HG03378 (cell line): ENCODE data around the gene POLL.

Experiments used
- ATAC-seq: cut with Tn5 transposase; IDR thresholded peaks from one replicate; pipeline ENCODE4 v1.9.1; 2021; ENCODE audit warnings: mild to moderate bottlenecking, moderate library complexity; ENCODE audit not compliant: unreplicated experiment

POLL gene

DNA sequence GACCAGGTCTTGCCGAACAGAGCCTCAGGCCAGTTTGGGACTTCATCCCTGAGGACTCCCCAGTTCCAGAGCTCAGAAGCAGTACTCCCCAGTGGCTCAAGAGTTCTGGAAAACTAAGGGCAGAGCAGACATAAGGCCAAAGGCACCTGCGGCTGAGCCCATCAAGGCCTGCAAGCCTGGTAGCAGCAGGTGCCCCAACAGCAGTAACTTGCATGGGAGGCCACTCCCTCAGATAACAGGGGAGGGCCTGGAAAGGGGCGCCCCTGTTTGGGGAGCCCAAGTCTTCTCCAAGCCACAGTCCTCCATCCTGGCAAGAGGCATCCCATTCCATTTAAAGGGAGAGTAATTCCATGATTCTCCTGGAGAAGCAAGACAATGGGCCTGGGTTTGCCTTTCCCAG lies 13.0 kb downstream of the POLL start:
- ATAC-seq = no peak

DNA sequence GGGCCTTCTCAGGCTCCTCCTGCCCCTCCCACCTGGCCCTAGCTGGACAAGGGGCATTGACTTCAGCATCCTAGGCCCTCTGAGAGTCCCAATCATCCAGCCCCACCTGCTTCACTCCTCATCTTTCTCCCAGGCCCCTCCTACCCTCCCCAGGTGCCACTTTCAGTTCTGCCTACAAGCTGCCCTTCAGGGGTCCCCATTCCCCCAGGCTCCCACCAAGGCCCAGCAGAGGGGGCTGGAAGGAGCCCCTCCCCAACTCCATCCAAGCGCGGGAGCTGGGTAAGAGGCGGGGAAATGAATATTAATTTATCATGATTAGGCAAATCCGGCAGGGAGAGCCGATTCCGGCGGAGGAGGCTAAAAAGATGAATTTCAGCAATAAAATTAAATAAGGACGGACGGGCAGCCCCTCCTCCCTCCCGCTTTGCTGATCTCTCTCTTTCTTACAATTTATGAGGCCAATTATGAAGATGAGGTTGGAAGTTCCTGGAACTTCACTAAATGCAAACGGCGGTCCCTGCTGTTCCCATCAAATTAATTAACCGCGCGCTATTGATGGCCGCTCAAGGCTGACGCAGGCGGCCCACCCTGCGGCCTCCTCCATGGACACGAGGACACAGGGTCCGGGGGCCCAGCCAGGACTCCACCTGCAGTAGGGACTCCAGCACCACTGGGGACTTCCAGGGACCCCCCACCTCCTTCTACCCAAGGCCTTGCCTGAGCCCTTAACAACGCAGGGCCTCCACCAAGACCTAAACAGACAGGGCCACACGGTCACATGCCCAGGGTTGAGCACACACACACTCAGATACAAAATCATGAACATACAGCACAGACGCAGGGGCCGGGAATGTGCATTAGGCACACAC lies 13.9 kb downstream of the POLL start:
- no peak for ATAC-seq

DNA sequence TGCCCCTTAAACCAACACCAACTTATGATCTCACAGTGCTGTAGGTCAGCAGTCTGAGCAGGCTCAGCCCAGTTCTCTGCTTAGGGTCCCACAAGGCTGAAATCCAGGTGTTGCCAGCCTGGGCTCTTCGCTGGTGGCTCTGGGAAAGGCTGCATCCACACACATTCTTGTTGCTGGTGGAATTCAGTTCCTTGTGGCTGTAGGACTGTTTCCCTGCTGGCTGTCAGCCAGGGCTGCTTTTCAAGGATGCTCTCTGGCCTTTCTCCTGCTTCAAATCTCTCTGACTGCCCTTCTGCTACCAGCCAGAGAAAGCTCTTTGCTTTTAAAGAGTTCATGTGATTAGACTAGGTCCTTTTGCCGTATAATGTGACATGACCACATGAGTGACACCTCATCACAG lies 15.3 kb downstream of the POLL start:
- ATAC-seq = no peak

DNA sequence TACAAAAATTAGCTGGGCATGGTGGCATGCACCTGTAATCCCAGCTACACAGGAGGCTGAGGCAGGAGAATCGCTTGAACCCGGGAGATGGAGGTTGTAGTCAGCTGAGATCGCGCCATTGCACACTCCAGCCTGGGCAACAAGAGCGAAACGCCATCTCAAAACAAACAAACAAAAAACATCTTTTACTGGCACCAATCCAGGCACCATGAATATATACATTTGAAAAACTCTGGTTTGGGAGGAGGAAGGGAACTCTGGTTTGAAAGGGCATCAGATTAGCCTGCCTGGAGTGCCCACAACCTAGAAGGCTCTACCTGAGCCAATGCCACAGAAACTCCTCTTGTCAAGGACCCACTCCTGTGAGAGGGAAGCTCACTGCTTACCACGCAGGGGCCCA lies 15.9 kb downstream of the POLL start:
- no peak for ATAC-seq

DNA sequence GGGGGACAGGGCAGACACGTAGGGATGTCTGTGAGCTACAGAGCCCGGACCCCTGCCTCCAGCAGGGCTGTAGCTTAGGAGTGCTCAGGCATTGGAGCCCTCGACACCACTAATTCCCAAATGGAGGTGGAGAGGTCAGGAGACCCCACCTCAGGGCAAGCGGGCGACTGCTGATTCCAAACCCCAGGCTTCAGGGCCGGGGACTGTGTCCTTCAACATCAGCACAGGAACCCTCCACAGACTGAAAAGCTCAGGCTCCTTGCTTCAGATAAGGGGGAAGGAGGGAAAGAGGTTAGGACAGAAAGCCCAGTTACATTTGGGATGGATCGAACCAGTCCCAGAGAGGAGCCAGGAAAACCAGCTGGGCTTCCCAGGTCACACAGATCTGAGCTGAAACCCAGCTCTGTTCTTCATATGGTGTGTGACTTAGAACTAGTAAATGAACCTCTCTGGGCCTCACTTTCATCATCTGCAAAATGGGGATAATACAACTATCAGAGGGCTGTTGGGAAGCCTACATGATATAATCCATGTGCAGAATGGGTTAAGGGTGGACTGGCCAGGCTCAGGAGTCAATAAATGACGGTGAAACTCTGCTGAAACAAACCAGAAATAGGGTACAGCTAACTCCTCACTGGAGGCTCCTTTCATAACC lies 16.7 kb downstream of the POLL start:
- ATAC-seq = no peak

DNA sequence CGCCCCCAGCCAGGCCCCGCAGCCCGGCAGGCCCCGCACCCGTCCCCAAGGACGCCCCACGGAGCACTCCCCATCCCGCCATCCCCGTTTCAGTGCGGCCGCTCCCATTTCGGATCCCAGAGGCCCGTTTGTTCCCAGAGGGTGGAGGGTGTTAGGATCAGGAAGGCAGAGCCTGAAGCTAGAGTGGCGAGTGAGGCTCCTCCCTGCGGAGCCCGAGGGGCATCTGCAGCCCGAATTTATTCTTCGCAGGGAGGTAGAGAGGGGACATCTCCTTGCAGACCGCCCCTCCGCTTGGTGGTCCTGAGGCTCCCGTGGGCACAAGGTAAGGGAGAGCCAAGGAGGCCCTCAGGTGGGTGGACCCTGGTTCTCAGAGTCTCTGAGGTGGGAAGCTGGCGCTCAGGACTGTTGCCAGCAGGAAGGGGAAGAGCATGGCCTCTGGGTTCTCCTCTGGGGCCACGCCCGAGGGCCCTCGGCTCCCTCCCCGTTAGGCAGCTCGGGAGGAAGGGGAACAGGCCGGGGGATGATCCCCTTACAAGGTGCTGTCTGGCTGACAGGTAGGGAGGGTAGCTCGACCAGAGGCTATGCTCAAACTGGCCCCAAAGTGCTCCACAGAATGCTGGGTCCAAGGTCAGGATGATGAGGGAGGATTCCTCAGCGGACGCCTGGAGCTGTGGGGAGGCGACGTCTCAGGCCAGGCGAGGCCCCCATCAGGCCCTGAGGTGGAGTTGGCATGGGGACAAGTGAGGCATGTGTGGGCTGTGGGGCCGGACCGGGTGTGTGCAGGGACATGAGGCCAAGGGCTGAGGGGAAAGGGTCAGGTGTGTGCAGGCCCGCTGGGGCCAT lies 17.4 kb downstream of the POLL start:
- no peak for ATAC-seq

DNA sequence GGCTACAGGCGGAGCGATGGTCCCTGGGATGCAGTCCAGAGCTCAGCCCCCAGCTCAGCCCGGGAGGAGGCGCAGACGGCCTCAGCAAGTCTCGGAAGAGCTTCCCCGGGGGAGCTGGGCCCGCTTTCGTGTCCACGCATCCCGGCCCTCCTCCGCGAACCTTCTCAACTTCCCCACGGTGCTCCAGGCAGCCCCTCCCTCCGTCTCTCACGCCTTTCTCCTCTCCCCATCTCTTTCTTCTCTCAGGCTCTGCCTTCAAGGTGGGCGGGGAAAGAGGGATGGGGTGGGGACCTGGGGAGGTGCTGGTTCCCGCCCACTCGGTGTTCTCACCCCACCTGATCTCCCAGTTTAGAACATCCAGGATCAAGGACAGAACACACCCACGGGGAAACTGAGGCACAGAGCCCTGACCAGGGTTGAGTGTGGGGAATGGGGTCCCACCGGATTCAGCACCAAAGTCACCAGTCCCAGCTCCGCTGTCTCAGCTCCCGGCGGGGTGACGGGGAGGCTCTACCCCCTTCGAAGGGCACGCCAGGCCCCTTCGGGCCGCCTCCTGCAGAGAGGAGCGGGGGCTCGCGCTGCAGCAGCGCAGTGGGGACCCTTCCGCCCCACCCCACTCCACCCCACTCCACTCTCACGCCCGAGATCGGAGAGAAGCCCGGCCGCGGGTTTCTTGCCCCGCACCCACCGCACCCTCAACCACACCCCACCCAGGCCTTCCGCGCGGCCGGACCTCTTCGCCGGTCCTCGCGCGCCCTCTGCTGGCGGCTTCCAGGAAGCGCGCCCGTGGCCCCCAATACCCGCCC lies 18.2 kb downstream of the POLL start:
- no peak for ATAC-seq

DNA sequence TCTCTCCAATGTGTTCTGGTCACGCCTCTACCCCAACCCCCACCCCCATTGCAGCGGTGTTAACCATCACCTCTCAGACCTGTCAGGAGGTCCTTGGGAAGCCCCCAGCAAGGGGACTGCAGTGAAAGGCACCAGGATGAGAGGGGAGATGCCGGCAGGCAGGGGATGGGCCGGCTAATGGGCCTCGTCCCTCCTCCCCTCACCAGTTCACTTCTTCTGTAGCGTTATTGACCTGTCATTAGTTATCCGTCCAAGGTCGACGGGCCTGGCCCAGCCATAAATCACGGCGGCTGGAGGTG lies 18.8 kb downstream of the POLL start:
- no peak for ATAC-seq

DNA sequence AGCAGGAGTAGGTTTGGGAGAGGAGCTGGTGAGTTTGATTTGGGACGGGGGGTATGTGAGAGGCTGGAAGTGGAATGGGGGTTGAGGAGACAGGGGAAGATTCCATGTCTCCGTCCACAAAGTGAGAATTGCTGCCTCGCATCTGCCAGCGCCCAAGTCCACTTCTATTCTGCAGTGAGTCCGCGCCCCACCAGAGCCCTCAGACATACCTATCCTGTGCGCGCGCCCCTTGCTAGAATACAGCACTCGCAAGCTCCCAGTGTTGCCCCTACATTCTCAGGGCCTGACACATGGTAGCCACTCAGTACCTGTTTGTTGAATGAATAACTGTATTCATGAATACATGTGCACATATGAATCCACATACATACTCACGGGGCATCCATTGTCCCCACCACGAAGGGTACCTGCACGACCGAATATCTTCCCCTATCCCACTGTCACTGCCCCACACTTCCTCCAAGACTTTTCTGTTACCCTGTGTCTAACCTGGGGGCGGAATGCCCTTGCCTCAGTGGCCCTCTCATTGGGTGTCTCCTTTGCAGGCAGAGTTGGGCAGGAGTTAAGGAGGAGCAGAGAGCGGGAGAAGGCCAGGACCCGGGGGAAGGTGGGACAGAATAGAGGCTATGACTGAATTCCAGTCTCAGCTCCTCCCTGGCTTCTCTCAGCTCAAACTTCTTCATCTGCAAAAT lies 19.9 kb downstream of the POLL start:
- no peak for ATAC-seq

DNA sequence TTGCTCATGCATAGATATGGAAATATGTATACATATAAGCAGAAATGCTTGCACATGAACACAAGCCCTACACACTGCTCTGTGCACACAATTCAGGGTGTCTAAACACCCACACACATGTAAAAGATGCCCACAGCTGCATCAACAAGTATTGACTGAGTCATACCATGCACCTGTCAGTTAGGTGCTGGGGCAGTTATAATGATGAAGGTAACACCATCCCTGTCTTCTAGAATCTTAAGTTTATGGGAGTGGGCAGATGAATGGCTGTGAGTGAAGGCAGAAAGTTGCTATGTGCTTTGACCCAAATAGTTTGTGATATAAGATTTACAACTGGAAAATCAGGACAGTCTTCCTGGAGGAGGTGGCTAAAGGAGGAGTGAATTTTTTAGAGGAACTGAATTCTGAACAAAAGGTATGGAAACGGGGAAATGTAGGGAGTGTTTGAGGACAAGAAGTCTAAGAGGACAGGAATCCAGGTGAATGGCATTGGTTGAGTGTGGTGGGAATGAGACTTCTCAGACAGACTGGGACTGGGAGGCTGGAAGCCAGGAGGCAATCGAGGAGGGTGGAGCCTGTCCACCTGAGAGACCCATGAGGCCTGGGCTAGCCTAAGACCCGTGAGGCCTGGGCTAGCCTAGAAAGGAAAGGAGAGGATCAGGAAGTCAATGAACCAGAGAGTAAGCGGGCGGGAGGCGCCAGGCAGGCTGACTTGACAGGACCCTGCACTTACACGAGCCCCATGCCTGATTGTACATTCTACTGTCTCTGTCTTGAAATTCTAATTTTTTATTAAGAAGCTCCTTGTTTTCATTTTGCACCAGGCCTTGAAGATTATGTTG lies 20.7 kb downstream of the POLL start:
- ATAC-seq = no peak

DNA sequence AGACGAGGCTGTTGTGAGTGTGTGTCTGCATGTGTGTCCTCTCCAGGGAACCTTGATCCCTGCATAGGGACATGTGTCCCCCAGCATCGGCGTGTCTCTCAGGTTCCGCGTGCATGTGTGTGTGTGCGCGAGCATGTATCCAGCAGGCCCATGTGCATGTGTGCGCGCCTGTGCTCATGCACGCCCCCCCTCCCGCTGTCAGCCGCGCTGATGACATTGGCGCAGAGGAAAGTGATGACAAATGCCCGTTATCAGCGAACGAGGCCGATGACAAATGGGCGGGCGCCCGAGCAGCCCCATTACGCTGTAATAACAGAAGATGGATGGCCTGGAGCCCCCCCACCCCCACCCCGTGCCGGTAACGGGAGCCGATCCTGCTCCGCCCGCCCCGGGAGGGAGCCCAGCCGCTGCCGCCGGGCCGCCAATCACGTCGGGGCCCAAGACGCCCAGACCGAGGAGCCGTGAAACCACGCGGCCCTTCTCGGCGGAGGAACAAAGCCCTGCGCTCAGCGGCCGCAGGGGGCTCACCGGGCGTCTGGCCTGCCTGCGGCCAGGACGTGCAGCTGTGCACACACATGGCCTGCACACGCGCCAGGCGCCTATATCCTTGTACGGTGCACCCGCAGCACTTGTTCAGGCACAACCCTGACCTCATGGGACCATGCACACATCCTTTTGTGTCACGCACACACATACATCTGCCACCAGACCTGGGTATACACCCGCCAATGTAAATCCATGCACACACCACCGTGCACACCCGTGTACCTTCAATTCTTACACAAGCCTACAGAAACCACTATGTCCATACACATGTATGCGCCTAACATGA lies 21.5 kb downstream of the POLL start:
- ATAC-seq = no peak

DNA sequence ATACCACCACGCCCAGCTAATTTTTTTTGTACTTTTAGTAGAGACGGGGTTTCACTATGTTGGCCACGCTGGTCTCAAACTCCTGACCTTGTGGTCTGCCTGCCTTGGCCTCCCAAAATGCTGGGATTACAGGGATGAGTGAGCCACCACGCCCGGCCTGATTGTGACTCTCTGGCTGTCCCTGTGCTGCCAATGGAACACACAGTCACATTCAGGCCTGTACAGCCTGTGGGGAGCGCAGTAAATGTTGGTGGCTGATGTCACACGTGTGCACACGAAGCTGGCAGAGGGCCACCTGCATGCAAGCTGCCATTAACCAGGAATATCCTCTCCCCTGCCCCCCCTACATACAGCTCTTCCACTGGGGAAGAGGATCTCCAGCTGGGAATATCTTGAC lies 22.1 kb downstream of the POLL start:
- no peak for ATAC-seq

DNA sequence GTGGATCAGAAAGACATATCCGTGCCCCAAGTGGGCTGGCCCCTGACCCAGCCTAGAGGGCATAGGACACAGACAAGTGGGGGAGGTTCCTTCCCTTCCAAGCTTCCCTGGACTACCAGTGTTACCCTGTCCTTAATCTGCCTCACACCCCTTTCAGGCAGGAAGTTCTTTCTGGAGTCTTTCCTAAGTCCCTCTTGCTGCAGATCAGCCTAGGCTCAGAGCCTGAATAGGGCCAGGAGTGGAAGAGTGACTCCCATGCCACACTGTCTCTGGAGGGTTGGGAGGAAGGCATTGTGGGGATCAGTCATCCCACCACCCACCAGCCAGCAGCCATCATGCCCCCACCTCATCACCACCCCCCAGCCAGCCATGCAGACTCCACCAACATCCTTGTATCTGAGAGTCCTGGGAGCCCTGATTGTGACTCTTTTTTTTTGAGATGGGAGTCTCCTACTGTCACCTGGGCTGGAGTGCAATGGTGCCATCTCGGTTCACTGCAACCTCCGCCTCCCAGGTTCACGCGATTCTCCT lies 22.6 kb downstream of the POLL start:
- ATAC-seq = no peak

DNA sequence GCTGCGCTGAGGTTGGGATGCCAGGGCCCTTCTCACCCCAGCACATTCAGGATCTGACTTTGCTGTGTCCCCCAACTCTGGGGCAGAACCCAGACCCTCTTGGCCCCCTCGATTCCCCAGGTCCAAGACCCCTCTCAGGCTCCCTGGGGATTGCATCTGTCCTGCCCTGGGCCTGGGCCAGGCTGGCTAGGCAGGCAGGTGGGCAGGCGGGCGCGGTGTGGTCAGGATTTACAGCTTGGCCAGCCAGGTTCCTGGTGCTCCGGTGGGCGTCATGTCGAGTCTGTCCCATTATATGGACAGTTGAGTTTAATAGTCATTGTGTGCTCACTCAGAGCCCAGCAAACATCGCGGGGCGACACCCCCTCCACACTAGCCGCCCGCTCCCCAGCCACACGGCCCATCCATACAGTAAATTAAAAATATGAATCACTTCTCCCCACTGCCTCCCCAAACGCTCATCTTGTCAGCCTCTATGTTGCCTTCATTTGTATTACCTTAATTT lies 23.5 kb downstream of the POLL start:
- ATAC-seq = no peak

DNA sequence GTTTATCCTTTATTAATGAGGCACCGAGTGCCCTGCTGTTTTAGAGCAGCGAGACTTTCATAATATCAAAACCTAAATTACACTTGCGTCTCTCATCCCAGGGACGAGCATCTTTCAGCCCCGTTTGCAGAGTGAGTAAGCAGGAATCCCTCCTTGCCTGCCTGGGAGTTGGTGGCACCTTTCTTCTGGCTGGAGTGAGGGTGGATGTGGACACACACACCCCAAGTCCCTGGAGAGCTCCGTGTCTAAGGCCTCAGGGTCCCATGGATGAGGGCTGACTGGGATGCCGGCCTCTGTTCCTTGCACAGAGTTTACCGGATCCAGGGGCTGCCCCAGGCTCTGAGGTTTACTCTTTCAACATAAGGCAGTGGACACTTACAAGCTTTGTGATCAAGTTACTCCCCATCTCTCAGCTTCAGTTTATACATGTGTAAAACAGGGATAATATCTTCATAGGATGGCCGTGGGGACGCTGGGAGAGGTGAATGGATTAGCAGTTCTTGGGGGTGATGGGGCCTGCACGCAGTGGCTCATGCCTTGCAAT lies 24.5 kb downstream of the POLL start:
- ATAC-seq = no peak

DNA sequence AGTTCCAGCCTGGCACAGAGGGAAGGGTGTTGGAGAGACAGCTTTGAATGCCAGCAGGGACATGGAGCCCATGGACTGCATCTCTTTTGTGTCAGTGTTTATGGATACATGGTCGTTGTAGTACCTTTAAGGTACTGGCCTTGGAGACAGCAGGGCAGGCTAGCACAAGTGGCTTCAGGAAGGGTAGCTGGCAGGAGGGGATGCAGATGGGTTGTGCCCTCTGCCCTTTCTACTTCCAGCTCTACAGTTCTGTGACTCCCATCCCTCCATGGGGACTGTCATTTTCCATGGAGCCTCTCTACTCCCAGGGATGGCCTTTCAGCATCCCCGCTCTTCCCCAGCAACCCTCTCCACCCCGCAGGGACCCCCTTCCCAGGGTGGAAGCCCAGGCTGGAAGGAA lies 25.1 kb downstream of the POLL start:
- ATAC-seq = no peak

DNA sequence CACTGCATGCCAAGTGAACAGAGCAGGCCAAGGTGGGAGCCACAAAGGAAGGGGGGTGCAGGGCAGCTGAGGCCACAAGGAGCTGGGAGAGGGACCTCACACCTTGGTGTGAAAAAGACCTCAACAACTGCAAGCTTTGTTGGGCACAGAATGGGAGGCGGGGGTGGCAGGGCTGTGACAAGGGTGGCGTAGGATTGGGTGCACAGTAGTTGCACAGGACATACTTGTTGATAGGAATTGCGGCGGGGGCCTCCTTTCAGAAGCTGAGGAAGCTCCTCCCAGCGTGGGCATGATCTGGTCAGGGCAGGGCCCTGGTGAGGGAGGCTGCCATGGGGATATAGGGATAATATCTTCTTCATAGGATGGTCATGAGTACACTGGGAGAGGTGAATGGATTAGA lies 25.8 kb downstream of the POLL start:
- ATAC-seq = no peak
